GM19328 (cell line): ENCODE data around the gene MARCHF4.

Experiments used
- ATAC-seq: cut with Tn5 transposase; IDR thresholded peaks from one replicate; pipeline ENCODE4 v1.9.1; 2021; ENCODE audit warnings: mild to moderate bottlenecking, moderate library complexity; ENCODE audit not compliant: unreplicated experiment

The MARCHF4 gene, protein sequence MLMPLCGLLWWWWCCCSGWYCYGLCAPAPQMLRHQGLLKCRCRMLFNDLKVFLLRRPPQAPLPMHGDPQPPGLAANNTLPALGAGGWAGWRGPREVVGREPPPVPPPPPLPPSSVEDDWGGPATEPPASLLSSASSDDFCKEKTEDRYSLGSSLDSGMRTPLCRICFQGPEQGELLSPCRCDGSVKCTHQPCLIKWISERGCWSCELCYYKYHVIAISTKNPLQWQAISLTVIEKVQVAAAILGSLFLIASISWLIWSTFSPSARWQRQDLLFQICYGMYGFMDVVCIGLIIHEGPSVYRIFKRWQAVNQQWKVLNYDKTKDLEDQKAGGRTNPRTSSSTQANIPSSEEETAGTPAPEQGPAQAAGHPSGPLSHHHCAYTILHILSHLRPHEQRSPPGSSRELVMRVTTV

DNA sequence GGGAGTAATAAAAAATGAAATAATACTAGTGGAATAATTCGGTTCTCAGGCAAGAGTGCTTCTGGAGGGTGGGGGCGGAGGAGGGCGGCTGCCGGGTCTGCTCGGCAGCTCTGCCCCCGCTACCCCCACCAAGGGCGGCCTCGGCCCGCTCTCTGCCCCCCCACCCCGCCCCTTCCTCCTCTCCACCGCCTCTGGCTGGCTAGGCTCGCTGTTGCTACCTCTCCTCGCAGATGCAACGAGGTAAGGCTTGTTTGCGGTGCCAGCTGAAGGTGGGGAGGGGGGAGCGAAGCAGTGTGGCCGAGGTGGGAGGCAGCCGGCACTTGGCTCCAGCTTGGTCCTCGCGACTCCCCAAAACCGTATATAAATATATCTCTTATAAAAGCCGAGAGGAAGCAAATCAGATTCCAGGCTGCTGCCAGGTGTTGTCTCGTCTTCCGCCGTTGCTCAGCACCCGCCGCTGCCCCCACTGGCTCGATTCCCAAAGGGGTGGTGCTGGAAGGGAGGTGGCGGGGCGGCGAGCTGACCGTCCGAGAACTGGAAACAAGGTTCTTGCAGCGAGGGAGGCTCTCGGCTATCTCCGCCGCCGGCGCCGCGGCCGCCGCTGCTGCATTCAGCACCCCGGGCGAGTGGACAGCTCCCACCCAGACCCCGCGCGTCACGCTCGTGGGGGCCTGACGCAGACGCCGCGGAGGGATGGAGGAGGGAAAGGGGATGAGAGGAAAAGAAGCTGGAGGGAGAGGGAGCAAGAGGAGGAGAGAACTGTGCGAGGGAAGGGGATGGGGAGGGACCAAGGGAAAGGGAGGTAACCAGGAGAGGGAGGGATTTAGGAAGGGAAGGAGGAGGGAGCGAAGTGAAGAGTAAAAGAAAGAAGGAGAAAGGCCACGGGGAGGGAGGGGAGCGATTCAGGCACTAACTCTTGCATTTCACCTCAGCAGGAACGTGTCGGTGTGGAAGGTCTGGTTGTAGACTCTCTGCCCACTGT lies at the start of gene MARCHF4:
TSS of gene MARCHF4 (minus strand) at position 763 of the 982 bp plus-strand sequence. CDS start 2,223 bp downstream, outside the sequence.
- no peak for ATAC-seq

DNA sequence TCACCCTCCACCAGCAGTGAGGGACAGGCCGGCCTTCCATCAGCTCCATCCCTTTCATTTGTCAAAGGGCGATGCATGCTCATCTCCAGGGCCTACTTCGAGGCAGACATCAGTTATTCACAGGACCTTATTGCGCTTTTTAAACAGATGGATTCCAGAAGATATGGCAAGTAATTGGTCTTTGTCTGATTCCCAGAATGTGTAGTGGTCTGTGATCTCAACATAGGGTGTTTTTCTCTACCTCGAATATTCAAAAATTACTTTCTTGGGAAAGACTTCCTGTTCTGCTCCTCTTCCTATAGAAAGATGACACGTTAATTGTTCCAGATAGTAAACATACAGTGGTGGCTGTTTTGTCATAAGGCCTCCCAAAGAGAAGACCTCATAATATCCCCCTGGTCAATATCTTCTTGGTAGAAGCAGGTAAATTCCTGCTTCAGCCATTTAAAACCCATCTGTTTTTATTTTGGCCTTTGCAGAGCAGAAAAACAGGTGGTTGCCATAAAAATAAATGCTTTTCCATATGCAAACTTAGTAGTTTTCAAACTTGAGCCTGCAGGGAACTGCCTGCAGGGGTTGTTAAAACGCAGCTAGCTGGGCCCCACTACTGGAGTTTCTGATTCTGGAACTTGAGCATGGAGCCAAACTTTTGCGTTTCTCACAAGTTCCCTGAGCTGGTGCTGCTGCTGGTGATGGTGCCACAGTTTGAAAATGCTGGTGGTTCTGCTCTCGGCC lies 48.3 kb upstream of the MARCHF4 start:
- ATAC-seq, result no peak

- ATAC-seq, result no peak
Observed at GRCh38 chr2:216418981-216419380, 46.7 kb upstream of the MARCHF4 start.

- no peak for ATAC-seq
Observed at GRCh38 chr2:216416571-216417307, 44.5 kb upstream of the MARCHF4 start.

GRCh38 chr2:216415541-216415940 lies 43.3 kb upstream of the MARCHF4 start:
- ATAC-seq, result no peak

- no peak for ATAC-seq
Observed at GRCh38 chr2:216414772-216415319, 42.6 kb upstream of the MARCHF4 start.

- ATAC-seq, result no peak
Observed at GRCh38 chr2:216413882-216414281, 41.6 kb upstream of the MARCHF4 start.

- ATAC-seq, result peak; percentile 95
Observed at GRCh38 chr2:216412022-216412999, 40.0 kb upstream of the MARCHF4 start, which contains the start of gene SMARCAL1. Gene SMARCAL1, plus strand, starts transcription at chr2:216412484. Its CDS starts 2,221 bp downstream, at chr2:216414705.

GRCh38 chr2:216410550-216410949 lies 38.3 kb upstream of the MARCHF4 start:
- no peak for ATAC-seq

- no peak for ATAC-seq
Observed at GRCh38 chr2:216408426-216409290, 36.4 kb upstream of the MARCHF4 start.

- ATAC-seq, result no peak
Observed at GRCh38 chr2:216406826-216407225, 34.5 kb upstream of the MARCHF4 start.

DNA sequence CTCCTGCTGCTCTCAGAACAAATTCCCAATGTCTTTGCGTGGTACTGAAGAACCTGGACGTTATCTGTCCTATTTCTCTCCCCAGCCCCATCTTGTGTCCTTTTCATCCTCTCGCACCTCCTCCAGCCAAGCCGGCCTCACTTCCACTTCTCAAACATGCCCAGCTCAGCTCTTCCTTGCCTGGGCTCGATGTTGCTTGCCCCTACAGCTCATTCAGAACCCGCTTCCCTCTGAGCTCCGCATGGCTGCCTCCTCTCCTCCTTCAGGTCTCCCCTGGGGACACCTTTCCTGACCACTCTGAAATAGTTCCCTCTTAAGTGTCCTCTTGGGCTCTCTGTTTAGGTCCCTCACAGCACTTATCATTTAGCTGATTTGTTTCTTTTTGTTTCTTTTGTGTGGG lies 33.3 kb upstream of the MARCHF4 start:
- no peak for ATAC-seq

DNA sequence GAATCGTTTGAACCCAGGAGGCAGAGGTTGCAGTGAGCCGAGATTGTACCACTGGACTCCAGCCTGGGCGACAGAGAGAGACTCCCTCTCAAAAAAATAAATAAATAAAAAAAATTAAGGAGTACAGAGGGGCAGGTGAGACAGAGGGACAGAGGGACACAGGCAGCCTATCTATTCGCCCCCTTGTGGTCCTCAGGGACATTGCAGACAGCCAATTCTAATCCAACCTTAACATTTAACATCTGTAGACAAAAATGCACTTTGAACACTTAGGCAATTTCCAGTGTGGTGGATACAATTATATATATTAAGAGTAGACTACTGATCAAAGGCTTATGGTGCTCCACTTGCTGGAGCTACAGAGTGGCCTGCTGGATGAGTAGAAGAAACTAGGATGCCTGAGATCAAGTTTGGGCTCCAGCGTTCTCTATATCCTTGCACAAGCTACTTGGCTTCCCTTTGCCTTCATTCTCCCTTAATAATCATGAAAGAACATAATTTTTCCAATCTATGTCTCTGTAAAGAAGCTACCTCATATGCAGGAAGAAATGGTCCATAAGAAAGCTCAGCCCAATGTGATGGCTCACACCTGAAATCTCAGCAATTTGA lies 31.8 kb upstream of the MARCHF4 start:
- no peak for ATAC-seq

GRCh38 chr2:216402751-216403150 lies 30.5 kb upstream of the MARCHF4 start:
- ATAC-seq, result no peak

GRCh38 chr2:216399621-216400020 lies 27.3 kb upstream of the MARCHF4 start:
- ATAC-seq, result no peak

DNA sequence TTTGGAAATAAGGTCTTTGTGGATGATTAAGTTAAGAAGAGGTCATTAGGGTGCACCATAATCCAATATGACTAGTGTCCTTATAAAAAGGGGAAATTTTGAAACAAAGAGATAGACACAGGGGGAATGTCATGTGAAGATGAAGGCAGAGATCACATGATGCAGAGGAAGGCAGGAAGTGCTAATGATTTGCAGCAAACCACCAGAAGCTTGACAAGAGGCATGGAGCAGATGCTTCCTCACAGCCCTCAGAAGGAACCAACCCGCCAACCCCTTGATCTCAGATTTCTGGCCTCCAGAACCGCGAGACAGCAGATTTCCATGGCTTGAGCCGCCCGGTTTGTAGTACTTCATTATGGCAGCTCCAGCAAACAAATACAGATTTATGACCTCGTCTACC lies 22.6 kb upstream of the MARCHF4 start:
- no peak for ATAC-seq
